ENCODE results near the gene IARS2.

DNA sequence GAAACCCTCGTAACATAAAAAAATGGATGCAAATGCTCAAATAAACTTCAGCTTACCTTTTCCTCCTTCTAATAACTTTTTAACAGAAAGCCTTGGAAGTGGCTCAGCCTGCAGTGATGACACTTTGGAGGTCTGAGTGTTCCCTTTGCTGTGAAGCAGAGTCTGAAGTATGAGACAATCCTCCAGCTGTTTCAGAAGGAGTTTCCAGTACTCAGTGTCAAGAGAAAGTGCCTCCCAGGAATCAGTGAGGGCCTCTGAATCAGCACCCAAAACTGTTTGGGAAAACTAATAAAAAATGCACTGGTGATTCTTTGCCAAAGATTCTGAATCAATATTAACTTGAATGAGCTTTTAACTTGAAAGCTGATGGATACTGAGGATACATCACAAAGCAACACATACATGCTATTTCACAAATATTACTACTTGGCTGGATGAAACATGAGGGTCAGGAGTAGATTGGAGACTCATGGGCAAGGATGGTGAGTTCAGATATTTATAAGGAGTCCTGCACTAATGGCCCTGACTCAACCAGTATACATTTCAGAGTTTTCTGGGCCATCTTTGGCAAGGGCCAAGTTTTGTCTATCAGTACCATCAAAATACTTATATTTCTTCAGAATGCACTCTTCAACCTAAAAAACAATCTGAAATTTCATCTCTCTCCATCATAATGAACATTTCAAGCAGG, 77.0 kb downstream of the IARS2 start:
- TF ChIP-seq ZNF274 (IDR thresholded peaks at IDR 0.05; ENCODE audit: low read depth, low read length) = no peak
- no peak for TF ChIP-seq SUZ12 (IDR thresholded peaks at IDR 0.05; ENCODE audit: extremely low read depth, insufficient read depth, insufficient read length)
- no peak for TF ChIP-seq YY1 (IDR thresholded peaks at IDR 0.05; ENCODE audit: insufficient read depth, insufficient read length)
